SK-N-MC (cell line): Measurements from ENCODE around the gene RAB13.

Source experiments
- DNase-seq: peaks from one replicate; pipeline ENCODE4 v3.0.0-alpha.2; 2011; ENCODE audit warnings: low read depth, low spot score
- H3K27ac ChIP-seq: fragments of 200-600 bp; sonication (generic); 2 replicates; pipeline ENCODE4 v1.5.1; 2016; ENCODE audit warnings: mixed run types
- H3K36me3 ChIP-seq: fragments of 200-600 bp; sonication (generic); 2 replicates; pipeline ENCODE4 v1.6.1; 2017; ENCODE audit warnings: antibody characterized with exemption, low read length, mixed read lengths; ENCODE audit not compliant: insufficient read depth
- H3K4me3 ChIP-seq: fragments of 200-600 bp; sonication (generic); 2 replicates; pipeline ENCODE4 v1.5.1; 2016
- H3K9ac ChIP-seq: fragments of 200-600 bp; sonication (generic); 2 replicates; pipeline ENCODE4 v1.8.0; 2017; ENCODE audit warnings: mixed run types, mixed read lengths; ENCODE audit not compliant: insufficient read length
- H3K9me3 ChIP-seq: fragments of 200-600 bp; sonication (generic); 2 replicates; pipeline ENCODE4 v1.6.1; 2017; ENCODE audit warnings: low read depth, mild to moderate bottlenecking, antibody characterized with exemption, low read length, moderate library complexity, mixed read lengths
- EZH2 ChIP-seq: fragments of 200-600 bp; sonication (generic); IDR thresholded peaks from one replicate; pipeline ENCODE4 v1.6.1; 2017; ENCODE audit warnings: antibody characterized with exemption
- FOXP2 ChIP-seq: optimal IDR thresholded peaks from 2 replicates; pipeline ENCODE3; 2011; ENCODE audit warnings: mild to moderate bottlenecking, moderate library complexity; ENCODE audit not compliant: insufficient read depth; ENCODE audit errors: extremely low read length, control extremely low read depth
- POLR2AphosphoS5 ChIP-seq: IDR thresholded peaks from 2 replicates; pipeline ENCODE4 v1.6.1; 2012; ENCODE audit warnings: mild to moderate bottlenecking, low read depth, low read length, borderline replicate concordance

The RAB13 gene

DNA sequence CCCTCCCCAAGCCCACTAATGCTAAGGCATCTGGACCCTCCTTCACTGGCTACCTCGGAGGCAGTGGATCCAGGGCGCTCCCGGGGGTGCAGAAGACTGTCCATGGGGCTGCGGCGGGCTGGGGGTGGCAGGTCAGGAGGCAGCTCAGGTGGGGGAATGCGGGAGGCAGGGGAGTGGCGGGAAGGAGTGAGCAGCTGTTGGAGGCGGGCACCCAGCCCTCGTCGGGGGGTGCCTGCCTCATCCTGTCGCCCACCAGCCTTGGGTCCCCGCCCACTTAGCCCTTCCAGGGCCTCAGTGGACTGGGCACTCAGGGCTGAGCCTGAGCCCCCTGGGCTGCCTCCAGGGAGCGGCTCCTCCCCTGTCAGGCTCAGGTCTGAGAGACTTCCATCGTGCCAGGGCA lies 52.7 kb downstream of the RAB13 start:
- no peak for DNase-seq
- no peaks in the 10 kb centered on the region for H3K9me3 ChIP-seq
- no peak overlapping the region for H3K27ac ChIP-seq
- peaks cover 19% of the 10 kb centered on the region; the same call in 1 of the 2 replicates for H3K36me3 ChIP-seq
- TF ChIP-seq EZH2 (no peak), FOXP2 (no peak), POLR2AphosphoS5 (no peak)
- H3K9ac ChIP-seq: no peak overlapping the region
- H3K4me3 ChIP-seq: no peak overlapping the region

DNA sequence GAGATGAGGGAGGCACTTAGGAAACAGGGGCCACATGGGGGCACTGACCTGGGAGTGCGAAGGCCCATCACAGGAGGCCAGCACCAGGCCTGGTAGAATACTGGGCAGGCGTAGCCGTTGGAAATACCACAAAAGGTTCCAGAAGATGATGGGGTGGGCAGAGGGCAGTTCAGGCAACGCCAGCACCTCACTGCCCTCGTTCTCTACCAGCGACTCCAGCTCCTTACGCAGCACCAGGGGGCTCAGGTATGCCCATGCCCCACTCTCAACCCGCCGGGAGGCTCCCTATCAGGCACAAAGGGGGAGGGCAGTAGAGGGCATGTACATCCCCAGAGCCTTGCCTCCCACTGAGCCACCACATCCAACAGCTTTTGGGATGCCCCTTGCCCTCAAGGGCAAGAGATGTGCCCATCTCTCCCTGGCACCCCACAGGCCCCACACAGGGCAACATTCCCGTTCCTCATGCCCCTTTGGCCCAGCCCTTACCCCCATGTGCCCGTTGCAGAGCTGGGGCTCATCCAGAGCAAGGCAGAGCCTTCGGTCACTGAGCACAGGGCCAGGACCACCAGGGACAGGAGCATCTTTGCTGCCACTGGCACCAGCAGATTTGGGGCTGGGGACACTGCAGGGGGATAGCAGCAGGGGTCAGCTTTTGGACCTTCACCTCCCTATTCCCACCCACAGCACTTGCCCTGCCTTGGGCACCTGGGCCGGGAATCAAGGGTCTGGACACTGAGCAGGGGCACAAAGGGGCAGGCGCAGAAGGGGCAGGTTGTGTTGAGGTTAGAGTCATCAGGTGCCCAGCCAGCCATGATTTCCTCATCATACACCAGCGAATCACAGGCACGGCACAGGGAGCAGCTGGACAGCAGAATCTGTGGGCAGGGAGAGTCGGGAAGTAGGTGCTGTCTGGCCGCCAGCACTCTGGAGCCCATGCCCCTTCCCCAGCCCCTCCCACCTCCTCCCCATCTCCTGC lies 53.7 kb downstream of the RAB13 start:
- peaks cover 19% of the 10 kb centered on the region; the same call in 1 of the 2 replicates for H3K36me3 ChIP-seq
- H3K9me3 ChIP-seq: no peaks in the 10 kb centered on the region
- DNase-seq: no peak
- H3K4me3 ChIP-seq: no peak overlapping the region
- H3K9ac ChIP-seq: no peak overlapping the region
- H3K27ac ChIP-seq: no peak overlapping the region
- TF ChIP-seq POLR2AphosphoS5 (no peak), EZH2 (no peak), FOXP2 (no peak)
